ENCODE data around the gene SMPDL3A. TPM values are rescaled to one million over a fixed set of nuclear protein-coding genes. Genes with fewer than 3 reads are reported as not detected.
A peak's percentile ranks its signal among the peaks of the same experiment; 100 is the strongest.

SMPDL3A gene
- total RNA-seq, 2 experiments from 2014 or later, result 0.22 to 0.52 TPM

GRCh38 chr6:122788208-122788607, 850 bp upstream of the SMPDL3A start:
- H3K4me3 Mint-ChIP-seq, result no peak overlapping the region

GRCh38 chr6:122788663-122789181, 336 bp upstream of the SMPDL3A start:
- POLR2A ChIA-PET, result no interaction called here
- intact Hi-C loops (cut with DNase I, micrococcal nuclease), result no loop called here

More at GRCh38 chr6:122788208-122788607, 850 bp upstream of the SMPDL3A start:
- Histone ChIP-seq H3K9me3 (ENCODE audit: control insufficient read depth in 1 of 2, insufficient read depth in 1 of 2, low read length in 2 of 2) (no peaks in the 10 kb centered on the region), H3K4me3 (ENCODE audit: low read length) (no peak overlapping the region), H3K27ac (ENCODE audit: low read depth in 1 of 2, low read length in 2 of 2) (no peak overlapping the region), H3K27me3 (ENCODE audit: control insufficient read depth in 1 of 2, insufficient read depth in 2 of 2, low read length in 2 of 2) (peaks cover 21 to 52% of the 10 kb centered on the region in 2 experiments), H3K36me3 (ENCODE audit: insufficient read depth, low read length) (no peaks in the 10 kb centered on the region), H3K4me1 (ENCODE audit: insufficient read depth, low read length) (peaks cover 8% of the 10 kb centered on the region)
- intact Hi-C loops (cut with DNase I, micrococcal nuclease), result no loop called here
- H3K36me3 Mint-ChIP-seq (ENCODE audit: low read depth), result no peaks in the 10 kb centered on the region
- H3K9me3 Mint-ChIP-seq, result no peaks in the 10 kb centered on the region
- no peak for TF ChIP-seq CTCF (IDR thresholded peaks at IDR 0.05)
- H3K27me3 Mint-ChIP-seq, result peaks cover 65% of the 10 kb centered on the region
- ChIA-PET CTCF (no interaction called here), POLR2A (no interaction called here)
- DNase-seq (no peak), ATAC-seq (ENCODE audit: poor library complexity) (no peak)
- no peak overlapping the region for H3K27ac Mint-ChIP-seq
- peaks cover 16% of the 10 kb centered on the region for H3K4me1 Mint-ChIP-seq (ENCODE audit: low read depth)

GRCh38 chr6:122790028-122790422, 967 bp downstream of the SMPDL3A start:
- intact Hi-C loops (cut with DNase I, micrococcal nuclease), result no loop called here
- Histone ChIP-seq H3K27me3 (ENCODE audit: control insufficient read depth in 1 of 2, insufficient read depth in 2 of 2, low read length in 2 of 2) (peaks cover 21 to 52% of the 10 kb centered on the region in 2 experiments), H3K36me3 (ENCODE audit: insufficient read depth, low read length) (no peaks in the 10 kb centered on the region), H3K9me3 (ENCODE audit: control insufficient read depth in 1 of 2, insufficient read depth in 1 of 2, low read length in 2 of 2) (no peaks in the 10 kb centered on the region), H3K27ac (ENCODE audit: low read depth in 1 of 2, low read length in 2 of 2) (no peak overlapping the region), H3K4me1 (ENCODE audit: insufficient read depth, low read length) (peaks cover 8% of the 10 kb centered on the region), H3K4me3 (ENCODE audit: low read length) (peak overlapping the region; percentile 42)
- H3K27me3 Mint-ChIP-seq, result peaks cover 71% of the 10 kb centered on the region
- no peak for TF ChIP-seq CTCF (IDR thresholded peaks at IDR 0.05)
- H3K9me3 Mint-ChIP-seq, result no peaks in the 10 kb centered on the region
- CTCF ChIA-PET, result no interaction called here
- H3K4me3 Mint-ChIP-seq, result peak overlapping the region; percentile 76
- POLR2A ChIA-PET, result no interaction called here
- DNase-seq (no peak), ATAC-seq (ENCODE audit: poor library complexity) (no peak)
- H3K4me1 Mint-ChIP-seq (ENCODE audit: low read depth), result peaks cover 16% of the 10 kb centered on the region
- H3K27ac Mint-ChIP-seq, result no peak overlapping the region
- H3K36me3 Mint-ChIP-seq (ENCODE audit: low read depth), result no peaks in the 10 kb centered on the region

More at GRCh38 chr6:122788663-122789181, 336 bp upstream of the SMPDL3A start:
- H3K4me3 ChIP-seq (ENCODE audit: low read length), result peak overlapping the region; percentile 42
- H3K27ac ChIP-seq (ENCODE audit: low read depth in 1 of 2, low read length in 2 of 2), result no peak overlapping the region
- H3K9me3 ChIP-seq (ENCODE audit: control insufficient read depth in 1 of 2, insufficient read depth in 1 of 2, low read length in 2 of 2), result no peaks in the 10 kb centered on the region
- Mint-ChIP-seq H3K9me3 (no peaks in the 10 kb centered on the region), H3K4me3 (peak overlapping the region; percentile 40), H3K4me1 (ENCODE audit: low read depth) (peaks cover 16% of the 10 kb centered on the region), H3K27ac (no peak overlapping the region), H3K36me3 (ENCODE audit: low read depth) (no peaks in the 10 kb centered on the region), H3K27me3 (peaks cover 70% of the 10 kb centered on the region)
- H3K27me3 ChIP-seq (ENCODE audit: control insufficient read depth in 1 of 2, insufficient read depth in 2 of 2, low read length in 2 of 2), result peaks cover 21 to 52% of the 10 kb centered on the region in 2 experiments
- no peak for DNase-seq
- CTCF ChIA-PET, result no interaction called here
- no peak for TF ChIP-seq CTCF (IDR thresholded peaks at IDR 0.05)
- no peak for ATAC-seq (ENCODE audit: poor library complexity)
- peaks cover 8% of the 10 kb centered on the region for H3K4me1 ChIP-seq (ENCODE audit: insufficient read depth, low read length)
- no peaks in the 10 kb centered on the region for H3K36me3 ChIP-seq (ENCODE audit: insufficient read depth, low read length)

Measured in CD4-positive, alpha-beta T cell (primary cell).